Stomach (tissue), 9 donors: ENCODE results near the gene AATK. TPM values are rescaled to one million over a fixed set of nuclear protein-coding genes. Genes with fewer than 3 reads are reported as not detected.

Experiments used
- DNase-seq, 2 donors: peaks; one replicate each; pipeline versions ENCODE4 v3.0.0 to v3.0.0-alpha.2; 2013 to 2019
- H3K27ac ChIP-seq, 5 donors: fragments of 200-600 bp in 4 of 5; sonication (generic) in 4 of 5; one replicate each; pipeline ENCODE4 v1.5.1; 2013 to 2019; ENCODE audit warnings: mild to moderate bottlenecking in 1 of 5, moderate library complexity in 1 of 5
- H3K27me3 ChIP-seq, 3 donors: fragments of 200-600 bp; sonication (generic); one replicate each; pipeline ENCODE4 v1.5.1; 2017 to 2019; ENCODE audit warnings: mixed run types in 1 of 3
- H3K36me3 ChIP-seq, 4 donors: fragments of 200-600 bp; sonication (generic); 1 replicate in 3 of 4; 2 replicates in 1 of 4; pipeline ENCODE4 v1.5.1; 2016 to 2019
- H3K4me1 ChIP-seq, 4 donors: fragments of 200-600 bp; sonication (generic); one replicate each; pipeline ENCODE4 v1.5.1; 2016 to 2019
- H3K4me3 ChIP-seq, 4 donors: fragments of 200-600 bp; sonication (generic) in 3 of 4; one replicate each; pipeline ENCODE4 v1.5.1; 2016 to 2019; ENCODE audit warnings: mild to moderate bottlenecking in 1 of 4
- H3K9me3 ChIP-seq, 4 donors: fragments of 200-600 bp; sonication (generic); one replicate each; pipeline ENCODE4 v1.5.1; 2016 to 2019
- CTCF ChIP-seq, 7 experiments: fragments of 450-650 bp in 4 of 7; fragments of 200-600 bp in 3 of 7; sonication (generic) in 3 of 7; IDR thresholded peaks; one replicate each; pipeline ENCODE4 v1.5.1; 2016 to 2019; ENCODE audit warnings: antibody characterized with exemption in 7 of 7, control low read depth in 2 of 7, mild to moderate bottlenecking in 1 of 7
- EP300 ChIP-seq: sonication (generic); formaldehyde crosslinking; IDR thresholded peaks from one replicate; pipeline ENCODE4 v1.6.1; 2017; ENCODE audit warnings: antibody characterized with exemption
- POLR2A ChIP-seq, 4 donors: fragments of 450-650 bp; IDR thresholded peaks; one replicate each; pipeline ENCODE4 v1.6.1; 2016; ENCODE audit warnings: antibody characterized with exemption in 4 of 4, control low read depth in 2 of 4, mild to moderate bottlenecking in 1 of 4, moderate library complexity in 1 of 4
- POLR2AphosphoS5 ChIP-seq, 3 donors: sonication (generic); formaldehyde crosslinking; IDR thresholded peaks; one replicate each; pipeline ENCODE4 v1.6.1; 2016; ENCODE audit warnings: antibody characterized with exemption in 3 of 3
- WGBS, 5 donors: extraction: QIAGEN DNeasy Blood & Tissue Kit in 3 of 5; methylation state at CpG; one replicate each; pipeline versions ENCODE4 v1.1.5 to v1.1.7; 2013 to 2018; 5-methylcytosine and 5-hydroxymethylcytosine counted together
- intact Hi-C: fragments of 100-400 bp; cut with DNase I; formaldehyde crosslinking; loops from one replicate; pipeline ENCODE4 v1.15.1; 2023; ENCODE audit warnings: low total_unique reads
- polyA plus RNA-seq, 3 donors: library from polyadenylated mRNA; stranded (reverse); fragments of 200-250 nt; gene quantifications; one replicate each; pipeline ENCODE4 v1.2.3, GENCODE V29; 2013
- total RNA-seq, 5 donors: library from RNA; depleted of rRNA; stranded (reverse); fragments of >200 nt; gene quantifications; one replicate each; pipeline versions ENCODE4 v1.1.0 to v1.2.3, GENCODE V29; 2014 to 2016
- donor health status: healthy with polysubstance abuse.
- donor health status: Bipolar disorder and iron deficiency.
- donor health status: healthy.

AATK gene
- total and polyA plus RNA-seq, 8 donors, result 0.87 to 31.7 (median 7.3) TPM

- WGBS, 5 donors, result 68 to 79% (median 77%) methylated on average over 14 of the region's 14 CpGs
- H3K9me3 ChIP-seq, result no peaks in the 10 kb centered on the region
- no peaks in the 10 kb centered on the region for H3K27me3 ChIP-seq
- H3K36me3 ChIP-seq, result peaks cover 0 to 23% (median 16%) of the 10 kb centered on the region in 4 donors
- H3K4me3 ChIP-seq, result no peak overlapping the region
- no peaks in the 10 kb centered on the region for H3K4me1 ChIP-seq
- intact Hi-C loops, result no loop called here
- no peak overlapping the region for H3K27ac ChIP-seq
- TF ChIP-seq CTCF (IDR thresholded peaks at IDR 0.05) (no peak), POLR2AphosphoS5 (IDR thresholded peaks at IDR 0.05) (no peak), POLR2A (IDR thresholded peaks at IDR 0.05) (no peak), EP300 (no peak)
- no peak for DNase-seq
These were observed 44.8 kb upstream of the AATK start for GRCh38 chr17:81210868-81211267.

GRCh38 chr17:81210466-81210865 lies 44.4 kb upstream of the AATK start:
- intact Hi-C loops, result no loop called here
- no peak overlapping the region for H3K27ac ChIP-seq
- no peak overlapping the region for H3K4me3 ChIP-seq
- H3K4me1 ChIP-seq, result no peaks in the 10 kb centered on the region
- H3K36me3 ChIP-seq, result peaks cover 0 to 23% (median 16%) of the 10 kb centered on the region in 4 donors
- no peaks in the 10 kb centered on the region for H3K27me3 ChIP-seq
- no peak for DNase-seq
- WGBS, 5 donors, result 75 to 86% (median 77%) methylated on average over 10 of the region's 10 CpGs
- no peaks in the 10 kb centered on the region for H3K9me3 ChIP-seq
- TF ChIP-seq POLR2A (IDR thresholded peaks at IDR 0.05) (no peak), POLR2AphosphoS5 (IDR thresholded peaks at IDR 0.05) (no peak), EP300 (no peak), CTCF (IDR thresholded peaks at IDR 0.05) (no peak)

GRCh38 chr17:81209141-81209540 lies 43.1 kb upstream of the AATK start:
- no peaks in the 10 kb centered on the region for H3K27me3 ChIP-seq
- H3K4me1 ChIP-seq, result no peaks in the 10 kb centered on the region
- TF ChIP-seq EP300 (no peak), POLR2A (IDR thresholded peaks at IDR 0.05) (no peak), POLR2AphosphoS5 (IDR thresholded peaks at IDR 0.05) (no peak), CTCF (IDR thresholded peaks at IDR 0.05) (no peak)
- no peaks in the 10 kb centered on the region for H3K9me3 ChIP-seq
- WGBS, 5 donors, result 95 to 98% (median 96%) methylated on average over 16 of the region's 16 CpGs
- intact Hi-C loops, result no loop called here
- DNase-seq, result no peak
- no peak overlapping the region for H3K27ac ChIP-seq
- H3K4me3 ChIP-seq, result no peak overlapping the region
- H3K36me3 ChIP-seq, result peaks cover 0 to 24% (median 18%) of the 10 kb centered on the region in 4 donors

- Histone ChIP-seq H3K27ac (no peak overlapping the region), H3K36me3 (peaks cover 0 to 29% (median 22%) of the 10 kb centered on the region in 4 donors), H3K9me3 (no peaks in the 10 kb centered on the region), H3K4me1 (no peaks in the 10 kb centered on the region), H3K27me3 (no peaks in the 10 kb centered on the region), H3K4me3 (no peak overlapping the region)
- 93 to 98% (median 97%) methylated on average over 8 to 10 of the region's 10 CpGs for WGBS, 5 donors
- TF ChIP-seq EP300 (no peak), POLR2A (IDR thresholded peaks at IDR 0.05) (no peak), POLR2AphosphoS5 (IDR thresholded peaks at IDR 0.05) (no peak), CTCF (IDR thresholded peaks at IDR 0.05) (no peak)
- DNase-seq, result no peak
- intact Hi-C loops, result no loop called here
These were observed 42.6 kb upstream of the AATK start for GRCh38 chr17:81208651-81209050.
